GM23248 (cell line): ENCODE results near the gene MEFV. TPM values are rescaled to one million over a fixed set of nuclear protein-coding genes. Genes with fewer than 3 reads are reported as not detected.
"Not testable (repeated sequence)": the region's sequence is repeated elsewhere in the genome, so short reads cannot be mapped to it uniquely, and the experiment has no call there.

Source experiments
- DNase-seq: peaks from one replicate; pipeline ENCODE4 v3.0.0-alpha.2; 2015
- H2AFZ ChIP-seq: fragments of 200-600 bp; sonication (generic); 2 replicates; pipeline ENCODE4 v1.6.1; 2016; ENCODE audit warnings: antibody characterized with exemption
- H3F3A ChIP-seq: fragments of 200-600 bp; sonication (generic); 2 replicates; pipeline ENCODE4 v1.6.1; 2016; ENCODE audit warnings: mild to moderate bottlenecking, antibody characterized with exemption, mixed run types; ENCODE audit not compliant: insufficient read depth
- H3K27ac ChIP-seq: fragments of 200-600 bp; sonication (generic); 2 replicates; pipeline ENCODE4 v1.5.1; 2016; ENCODE audit warnings: mild to moderate bottlenecking
- H3K27me3 ChIP-seq: fragments of 200-600 bp; sonication (generic); replicated peaks from 2 replicates; pipeline ENCODE4 v1.6.1; 2016; ENCODE audit warnings: mild to moderate bottlenecking; ENCODE audit not compliant: insufficient read depth
- H3K36me3 ChIP-seq: fragments of 200-600 bp; sonication (generic); 2 replicates; pipeline ENCODE4 v1.6.1; 2016; ENCODE audit warnings: low read depth, mild to moderate bottlenecking
- H3K4me1 ChIP-seq: fragments of 200-600 bp; sonication (generic); 2 replicates; pipeline ENCODE4 v1.6.1; 2016; ENCODE audit warnings: mild to moderate bottlenecking; ENCODE audit not compliant: insufficient read depth
- H3K4me2 ChIP-seq: fragments of 200-600 bp; sonication (generic); one replicate; pipeline ENCODE4 v1.6.1; 2016; ENCODE audit warnings: mild to moderate bottlenecking; ENCODE audit not compliant: unreplicated experiment
- H3K4me3 ChIP-seq: fragments of 200-600 bp; sonication (generic); 2 replicates; pipeline ENCODE4 v1.5.1; 2016; ENCODE audit warnings: mild to moderate bottlenecking
- H3K79me2 ChIP-seq: fragments of 200-600 bp; sonication (generic); 2 replicates; pipeline ENCODE4 v1.6.1; 2016; ENCODE audit warnings: mild to moderate bottlenecking; ENCODE audit not compliant: insufficient read depth
- H3K9ac ChIP-seq: fragments of 200-600 bp; sonication (generic); 2 replicates; pipeline ENCODE4 v1.6.1; 2016; ENCODE audit warnings: mild to moderate bottlenecking
- H3K9me2 ChIP-seq: fragments of 200-600 bp; sonication (generic); 2 replicates; pipeline ENCODE4 v1.6.1; 2016; ENCODE audit warnings: mixed run types, mild to moderate bottlenecking, moderate library complexity; ENCODE audit not compliant: insufficient read depth
- H3K9me3 ChIP-seq: fragments of 200-600 bp; sonication (generic); one replicate; pipeline ENCODE4 v1.6.1; 2017; ENCODE audit warnings: low read depth
- H4K20me1 ChIP-seq: fragments of 200-600 bp; sonication (generic); 2 replicates; pipeline ENCODE4 v1.6.0; 2016; ENCODE audit not compliant: insufficient read depth
- EZH2 ChIP-seq: fragments of 200-600 bp; sonication (generic); IDR thresholded peaks from 2 replicates; pipeline ENCODE4 v1.6.1; 2018; ENCODE audit warnings: antibody characterized with exemption, mild to moderate bottlenecking; ENCODE audit not compliant: insufficient read depth, poor library complexity, severe bottlenecking
- EZH2phosphoT487 ChIP-seq: fragments of 200-600 bp; sonication (generic); IDR thresholded peaks from 2 replicates; pipeline ENCODE4 v1.6.1; 2018; ENCODE audit warnings: antibody characterized with exemption, moderate library complexity, mild to moderate bottlenecking, low read depth; ENCODE audit not compliant: insufficient read depth
- WGBS, 2 experiments: methylation state at CpG; one replicate each; pipeline ENCODE4 v1.1.6; 2015 to 2017; ENCODE audit warnings: low lambda C conversion rate in 2 of 2, low coverage in 1 of 2; ENCODE audit errors: missing lambda C conversion rate in 2 of 2; 5-methylcytosine and 5-hydroxymethylcytosine counted together
- in situ Hi-C: fragments of 300-500 bp; cut with MboI; formaldehyde crosslinking; loops from 2 replicates; pipeline ENCODE4 v1.15.0; 2020
- polyA plus RNA-seq: library from polyadenylated mRNA; unstranded; fragments of >200 nt; fragmentation: Nextera tagmentation; extraction: Ambion mirVana; gene quantifications from 2 replicates; pipeline ENCODE4 v1.2.1, GENCODE V29; 2016
- total RNA-seq: library from RNA; depleted of rRNA; stranded (reverse); fragments of >200 nt; shearing (Covaris generic); gene quantifications from 2 replicates; pipeline ENCODE4 v1.2.3, GENCODE V29; 2014

Gene MEFV
- total and polyA plus RNA-seq, 2 experiments from 2014 or later: not detected

GRCh38 chr16:3207086-3207953, 49.1 kb downstream of the MEFV start:
- Histone ChIP-seq H4K20me1 (no peaks in the 10 kb centered on the region), H3K27ac (no peak overlapping the region), H3K9me3 (no peaks in the 10 kb centered on the region), H3K27me3 (no peaks in the 10 kb centered on the region), H3K4me2 (no peak overlapping the region), H2AFZ (no peak overlapping the region), H3K79me2 (no peaks in the 10 kb centered on the region), H3K4me1 (no peaks in the 10 kb centered on the region), H3K4me3 (no peak overlapping the region), H3K9me2 (no peaks in the 10 kb centered on the region), H3F3A (no peaks in the 10 kb centered on the region), H3K36me3 (no peaks in the 10 kb centered on the region), H3K9ac (no peak overlapping the region)
- no peak for TF ChIP-seq EZH2
- TF ChIP-seq EZH2phosphoT487: no peak
- in situ Hi-C loops: no loop called here
- 51 to 55% methylated on average over 16 to 19 of the region's 19 CpGs for WGBS, 2 experiments
- no peak for DNase-seq

- H3K79me2 ChIP-seq, H3K27ac ChIP-seq, H3K9ac ChIP-seq, H3K36me3 ChIP-seq, DNase-seq, H2AFZ ChIP-seq, H3K4me1 ChIP-seq, H3F3A ChIP-seq, in situ Hi-C loops, H3K27me3 ChIP-seq, H3K9me2 ChIP-seq, H4K20me1 ChIP-seq, H3K4me3 ChIP-seq, H3K9me3 ChIP-seq, H3K4me2 ChIP-seq: not testable (repeated sequence)
- 23 to 28% methylated on average over 3 of the region's 3 CpGs for WGBS, 2 experiments
Observed at GRCh38 chr16:3205939-3206338, 50.5 kb downstream of the MEFV start.

GRCh38 chr16:3202903-3203539, 53.4 kb downstream of the MEFV start:
- H3K9ac ChIP-seq: no peak overlapping the region
- no peaks in the 10 kb centered on the region for H4K20me1 ChIP-seq
- H3K79me2 ChIP-seq: no peaks in the 10 kb centered on the region
- peak; percentile 49 for DNase-seq
- no peak overlapping the region for H3K4me2 ChIP-seq
- no peak overlapping the region for H3K4me3 ChIP-seq
- H3K9me3 ChIP-seq: no peaks in the 10 kb centered on the region
- TF ChIP-seq EZH2phosphoT487: no peak
- no peak for TF ChIP-seq EZH2
- 46 to 51% methylated on average over 6 of the region's 6 CpGs for WGBS, 2 experiments
- no peaks in the 10 kb centered on the region; the same call in 1 of the 2 replicates for H3K9me2 ChIP-seq
- in situ Hi-C loops: no loop called here
- H3K27ac ChIP-seq: no peak overlapping the region
- H3K4me1 ChIP-seq: no peaks in the 10 kb centered on the region
- H3K36me3 ChIP-seq: no peaks in the 10 kb centered on the region
- peaks cover 13% of the 10 kb centered on the region for H3K27me3 ChIP-seq
- no peaks in the 10 kb centered on the region for H3F3A ChIP-seq
- no peak overlapping the region for H2AFZ ChIP-seq

- H2AFZ ChIP-seq: no peak overlapping the region
- H3K79me2 ChIP-seq: no peaks in the 10 kb centered on the region
- H3K36me3 ChIP-seq: no peaks in the 10 kb centered on the region
- H3K27me3 ChIP-seq: peaks cover 13% of the 10 kb centered on the region
- no peak overlapping the region for H3K27ac ChIP-seq
- H3K4me2 ChIP-seq: no peak overlapping the region
- no peaks in the 10 kb centered on the region for H3F3A ChIP-seq
- in situ Hi-C loops: no loop called here
- no peak overlapping the region for H3K4me3 ChIP-seq
- H3K9me3 ChIP-seq: no peaks in the 10 kb centered on the region
- peak; percentile 20 for DNase-seq
- no peak for TF ChIP-seq EZH2phosphoT487
- no peak for TF ChIP-seq EZH2
- no peaks in the 10 kb centered on the region for H3K4me1 ChIP-seq
- no peaks in the 10 kb centered on the region; the same call in 1 of the 2 replicates for H3K9me2 ChIP-seq
- 46 to 54% methylated on average over 13 of the region's 13 CpGs for WGBS, 2 experiments
- H3K9ac ChIP-seq: no peak overlapping the region
- no peaks in the 10 kb centered on the region for H4K20me1 ChIP-seq
Observed at GRCh38 chr16:3198334-3199072, 57.9 kb downstream of the MEFV start.

- H3K79me2 ChIP-seq, H3K36me3 ChIP-seq, DNase-seq, H4K20me1 ChIP-seq, H3K9ac ChIP-seq, in situ Hi-C loops, H3K4me3 ChIP-seq, H3K4me1 ChIP-seq, H3K9me2 ChIP-seq, H2AFZ ChIP-seq, H3K27ac ChIP-seq, H3F3A ChIP-seq, H3K4me2 ChIP-seq, H3K9me3 ChIP-seq: not testable (repeated sequence)
- WGBS, 2 experiments: 0 to 15% methylated on average over 2 to 3 of the region's 3 CpGs
- H3K27me3 ChIP-seq: peaks cover 13% of the 10 kb centered on the region
Observed at GRCh38 chr16:3197694-3198333, 58.6 kb downstream of the MEFV start.
